Measurements from ENCODE around the gene UBE2M. TPM values are rescaled to one million over a fixed set of nuclear protein-coding genes. Genes with fewer than 3 reads are reported as not detected.

The UBE2M gene
- total and polyA plus RNA-seq, 5 experiments from 2014 or later: 10.4 to 51.2 (median 20.5) TPM

- peak overlapping the region in 3 of 10 donors; percentile 19 to 60 (median 45) for H3K4me3 Mint-ChIP-seq
- ATAC-seq: no peak
- H3K9me3 Mint-ChIP-seq: no peaks in the 10 kb centered on the region
- DNase-seq: peak in 1 of 10 donors; percentile 4
- POLR2A ChIA-PET: interaction anchor here (1.8 to 4.0 kb wide), 3 partner anchors 11 to 32 kb away, joined by 7 to 68 read pairs (median 27); partner anchors contain the start of gene ZBTB45
- peak overlapping the region in 5 of 10 donors; percentile 22 to 83 (median 55) for H3K27ac Mint-ChIP-seq
- peaks cover 24 to 57% (median 45%) of the 10 kb centered on the region in 4 donors for H3K4me1 Mint-ChIP-seq
- H3K36me3 Mint-ChIP-seq: peaks cover 4 to 80% (median 20%) of the 10 kb centered on the region in 3 donors
- no peaks in the 10 kb centered on the region for H3K27me3 Mint-ChIP-seq
Measured at GRCh38 chr19:58551577-58552471, 6.6 kb downstream of the UBE2M start.

- POLR2A ChIA-PET: interaction anchor here (1.8 kb wide), 1 partner anchor 31 kb away, joined by 7 read pairs; the partner anchor contains the start of gene ZBTB45
- peak overlapping the region in 2 of 10 donors; percentile 21 to 62 for H3K27ac Mint-ChIP-seq
- DNase-seq (no peak), ATAC-seq (no peak)
- peaks cover 4 to 80% (median 20%) of the 10 kb centered on the region in 3 donors for H3K36me3 Mint-ChIP-seq
- peak overlapping the region in 2 of 10 donors; percentile 19 to 28 for H3K4me3 Mint-ChIP-seq
- H3K27me3 Mint-ChIP-seq: no peaks in the 10 kb centered on the region
- H3K9me3 Mint-ChIP-seq: no peaks in the 10 kb centered on the region
- peaks cover 28 to 57% (median 45%) of the 10 kb centered on the region in 4 donors for H3K4me1 Mint-ChIP-seq
Measured at GRCh38 chr19:58551123-58551497, 7.3 kb downstream of the UBE2M start.

GRCh38 chr19:58550362-58551122, 7.9 kb downstream of the UBE2M start:
- POLR2A ChIA-PET: interaction anchor here (1.8 to 7.4 kb wide), 3 partner anchors 11 to 30 kb away, joined by 6 to 77 read pairs (median 7); partner anchors contain the start of genes MZF1, UBE2M and ZBTB45
- ATAC-seq: no peak
- no peaks in the 10 kb centered on the region for H3K9me3 Mint-ChIP-seq
- peak overlapping the region in 1 of 10 donors; percentile 28 for H3K4me3 Mint-ChIP-seq
- H3K4me1 Mint-ChIP-seq: peaks cover 32 to 60% (median 48%) of the 10 kb centered on the region in 4 donors
- peaks cover 4 to 84% (median 21%) of the 10 kb centered on the region in 3 donors for H3K36me3 Mint-ChIP-seq
- peak overlapping the region in 3 of 10 donors; percentile 21 to 77 (median 57) for H3K27ac Mint-ChIP-seq
- DNase-seq: no peak
- no peaks in the 10 kb centered on the region for H3K27me3 Mint-ChIP-seq

- peaks cover 4 to 78% (median 16%) of the 10 kb centered on the region in 3 donors for H3K36me3 Mint-ChIP-seq
- POLR2A ChIA-PET: interaction anchor here (0.6 to 7.4 kb wide), 4 partner anchors 12 to 91 kb away, joined by 3 to 77 read pairs (median 7); partner anchors contain the start of genes MZF1, UBE2M and ZBTB45
- no peaks in the 10 kb centered on the region for H3K27me3 Mint-ChIP-seq
- ATAC-seq (no peak), DNase-seq (no peak)
- H3K4me1 Mint-ChIP-seq: peaks cover 31 to 60% (median 47%) of the 10 kb centered on the region in 4 donors
- H3K4me3 Mint-ChIP-seq: peak overlapping the region in 1 of 10 donors; percentile 45
- H3K27ac Mint-ChIP-seq: peak overlapping the region in 5 of 10 donors; percentile 20 to 59 (median 41)
- H3K9me3 Mint-ChIP-seq: no peaks in the 10 kb centered on the region
Measured at GRCh38 chr19:58549664-58550361, 8.6 kb downstream of the UBE2M start.

GRCh38 chr19:58548859-58549663, 9.3 kb downstream of the UBE2M start:
- POLR2A ChIA-PET: interaction anchor here (1.8 to 7.4 kb wide), 3 partner anchors 12 to 30 kb away, joined by 6 to 77 read pairs (median 8); partner anchors contain the start of genes MZF1, UBE2M and ZBTB45
- H3K4me3 Mint-ChIP-seq: no peak overlapping the region
- peak overlapping the region in 3 of 10 donors; percentile 20 to 59 (median 57) for H3K27ac Mint-ChIP-seq

GRCh38 chr19:58547323-58548312, 10.8 kb downstream of the UBE2M start:
- no peak for ATAC-seq
- H3K27ac Mint-ChIP-seq: peak overlapping the region in 8 of 10 donors; percentile 13 to 57 (median 31)

More at GRCh38 chr19:58548859-58549663, 9.3 kb downstream of the UBE2M start:
- Mint-ChIP-seq H3K4me1 (peaks cover 27 to 52% (median 41%) of the 10 kb centered on the region in 4 donors), H3K36me3 (peaks cover 4 to 78% (median 16%) of the 10 kb centered on the region in 3 donors), H3K9me3 (peaks cover 0 to 2% (median 0%) of the 10 kb centered on the region in 9 donors), H3K27me3 (peaks cover 0 to 1% (median 0%) of the 10 kb centered on the region in 5 donors)
- ATAC-seq (no peak), DNase-seq (no peak)

GRCh38 chr19:58546019-58546530, 12.3 kb downstream of the UBE2M start:
- Mint-ChIP-seq H3K4me1 (peaks cover 26 to 45% (median 34%) of the 10 kb centered on the region in 4 donors), H3K27ac (peak overlapping the region; percentile 82 to 95 (median 90)), H3K4me3 (peak overlapping the region; percentile 86 to 95 (median 90)), H3K27me3 (peaks cover 0 to 10% (median 4%) of the 10 kb centered on the region in 5 donors), H3K36me3 (peaks cover 0 to 51% (median 6%) of the 10 kb centered on the region in 3 donors), H3K9me3 (peaks cover 0 to 2% (median 0%) of the 10 kb centered on the region in 9 donors)
- DNase-seq (no peak), ATAC-seq (no peak)
- POLR2A ChIA-PET: interaction anchor here (1.6 to 7.4 kb wide), 4 partner anchors 8 to 27 kb away, joined by 5 to 99 read pairs (median 86); partner anchors contain the start of genes CHMP2A, UBE2M and ZBTB45

More at GRCh38 chr19:58547323-58548312, 10.8 kb downstream of the UBE2M start:
- DNase-seq: no peak
- POLR2A ChIA-PET: interaction anchor here (0.6 to 7.4 kb wide), 5 partner anchors 14 to 164 kb away, joined by 3 to 94 read pairs (median 8); partner anchors contain the start of genes UBE2M and ZBTB45
- Mint-ChIP-seq H3K9me3 (peaks cover 0 to 2% (median 0%) of the 10 kb centered on the region in 9 donors), H3K36me3 (peaks cover 1 to 66% (median 11%) of the 10 kb centered on the region in 3 donors), H3K4me1 (peaks cover 28 to 49% (median 37%) of the 10 kb centered on the region in 4 donors), H3K27me3 (peaks cover 0 to 5% (median 4%) of the 10 kb centered on the region in 5 donors), H3K4me3 (peak overlapping the region in 3 of 10 donors; percentile 28 to 93 (median 30))

- H3K9me3 Mint-ChIP-seq: peaks cover 0 to 2% (median 0%) of the 10 kb centered on the region in 9 donors
- peaks cover 0 to 11% (median 4%) of the 10 kb centered on the region in 5 donors for H3K27me3 Mint-ChIP-seq
- no peak for DNase-seq
- peak overlapping the region; percentile 82 to 95 (median 90) for H3K27ac Mint-ChIP-seq
- peaks cover 0 to 45% (median 4%) of the 10 kb centered on the region in 3 donors for H3K36me3 Mint-ChIP-seq
- no peak for ATAC-seq
- H3K4me3 Mint-ChIP-seq: peak overlapping the region; percentile 86 to 95 (median 90)
- peaks cover 26 to 43% (median 34%) of the 10 kb centered on the region in 4 donors for H3K4me1 Mint-ChIP-seq
- POLR2A ChIA-PET: interaction anchor here (0.8 to 7.4 kb wide), 6 partner anchors 9 to 34 kb away, joined by 3 to 99 read pairs (median 41); partner anchors contain the start of genes CHMP2A, UBE2M and ZBTB45
Measured at GRCh38 chr19:58545286-58546018, 13.0 kb downstream of the UBE2M start.
